OCI-M2 (cell line): Measurements from ENCODE around the gene TTC21B.

Experiments used
- DNase-seq: peaks from one replicate; lab custom pipeline; 2025; ENCODE audit not compliant: unreplicated experiment; lab: John Stamatoyannopoulos, UW

TTC21B gene

GRCh38 chr2:165839610-165840009 is 114.0 kb downstream of the TTC21B start:
- DNase-seq: no peak

GRCh38 chr2:165837122-165837521 is 116.5 kb downstream of the TTC21B start:
- no peak for DNase-seq

DNA sequence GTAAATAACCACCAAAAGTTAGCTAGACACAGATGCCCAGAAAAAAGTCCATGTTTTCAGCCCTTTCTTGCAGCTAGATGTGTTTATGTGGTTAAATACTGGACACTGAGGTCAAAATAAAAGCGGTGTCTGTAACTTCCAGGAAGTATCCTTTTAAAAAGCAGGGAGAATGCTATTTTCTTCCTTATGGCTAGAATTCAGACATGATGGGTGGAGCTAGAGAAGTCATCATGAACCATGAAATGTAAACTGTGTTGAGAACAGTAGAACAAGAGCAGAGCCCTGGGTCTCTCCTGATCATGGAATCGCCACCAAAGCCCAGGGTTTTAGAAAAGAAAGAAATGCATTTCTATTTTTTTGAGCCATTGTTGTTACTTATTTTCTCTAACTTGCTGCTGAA is 118.2 kb downstream of the TTC21B start:
- no peak for DNase-seq

GRCh38 chr2:165833156-165833555 is 120.4 kb downstream of the TTC21B start:
- no peak for DNase-seq

GRCh38 chr2:165827921-165828276 is 125.7 kb downstream of the TTC21B start:
- no peak for DNase-seq

- DNase-seq: no peak
Measured at GRCh38 chr2:165827016-165827920, 126.3 kb downstream of the TTC21B start.

GRCh38 chr2:165825041-165825440 is 128.5 kb downstream of the TTC21B start:
- no peak for DNase-seq
